Suprapubic skin (tissue), 4 donors: ENCODE measurements around the gene C16orf86. TPM values are rescaled to one million over a fixed set of nuclear protein-coding genes. Genes with fewer than 3 reads are reported as not detected.

ENCODE experiments used
- DNase-seq, 2 donors: peaks; one replicate each; pipeline ENCODE4 v3.0.0-alpha.2; 2019; ENCODE audit warnings: low spot score in 2 of 2
- H3K27ac ChIP-seq: fragments of 200-600 bp; sonication (generic); one replicate; pipeline ENCODE4 v1.5.1; 2019
- H3K27me3 ChIP-seq: fragments of 200-600 bp; sonication (generic); one replicate; pipeline ENCODE4 v1.5.1; 2019
- H3K36me3 ChIP-seq: fragments of 200-600 bp; sonication (generic); one replicate; pipeline ENCODE4 v1.5.1; 2019
- H3K4me1 ChIP-seq: fragments of 200-600 bp; sonication (generic); one replicate; pipeline ENCODE4 v1.5.1; 2019
- H3K4me3 ChIP-seq: fragments of 200-600 bp; sonication (generic); one replicate; pipeline ENCODE4 v1.5.1; 2019; ENCODE audit warnings: mild to moderate bottlenecking
- H3K9me3 ChIP-seq: fragments of 200-600 bp; sonication (generic); one replicate; pipeline ENCODE4 v1.5.1; 2019
- EP300 ChIP-seq: sonication (generic); formaldehyde crosslinking; IDR thresholded peaks from one replicate; pipeline ENCODE4 v1.6.1; 2017; ENCODE audit warnings: antibody characterized with exemption
- POLR2A ChIP-seq, 2 donors: fragments of 450-650 bp; IDR thresholded peaks; one replicate each; pipeline ENCODE4 v1.6.1; 2017; ENCODE audit warnings: antibody characterized with exemption in 2 of 2, mild to moderate bottlenecking in 2 of 2, moderate library complexity in 2 of 2
- POLR2AphosphoS5 ChIP-seq, 3 donors: sonication (generic); formaldehyde crosslinking; IDR thresholded peaks; one replicate each; pipeline ENCODE4 v1.6.1; 2017; ENCODE audit warnings: antibody characterized with exemption in 3 of 3
- WGBS: methylation state at CpG from one replicate; pipeline ENCODE4 v1.1.5; 2018; 5-methylcytosine and 5-hydroxymethylcytosine counted together
- total RNA-seq, 4 donors: library from RNA; depleted of rRNA; stranded (reverse); fragments of >200 nt; gene quantifications; one replicate each; pipeline ENCODE4 v1.1.0, GENCODE V29; 2016
- TF ChIP-seq, protein P1 (sequence below), 2 donors: fragments of 200-600 bp in 1 of 2; fragments of 450-650 bp in 1 of 2; sonication (generic) in 1 of 2; IDR thresholded peaks; one replicate each; pipeline ENCODE4 v1.5.1; 2016 to 2019; ENCODE audit warnings: antibody characterized with exemption in 2 of 2, mild to moderate bottlenecking in 1 of 2, moderate library complexity in 1 of 2

Gene C16orf86
- total RNA-seq, 4 donors from 2014 or later: 2.1 to 6.8 (median 3.6) TPM

DNA sequence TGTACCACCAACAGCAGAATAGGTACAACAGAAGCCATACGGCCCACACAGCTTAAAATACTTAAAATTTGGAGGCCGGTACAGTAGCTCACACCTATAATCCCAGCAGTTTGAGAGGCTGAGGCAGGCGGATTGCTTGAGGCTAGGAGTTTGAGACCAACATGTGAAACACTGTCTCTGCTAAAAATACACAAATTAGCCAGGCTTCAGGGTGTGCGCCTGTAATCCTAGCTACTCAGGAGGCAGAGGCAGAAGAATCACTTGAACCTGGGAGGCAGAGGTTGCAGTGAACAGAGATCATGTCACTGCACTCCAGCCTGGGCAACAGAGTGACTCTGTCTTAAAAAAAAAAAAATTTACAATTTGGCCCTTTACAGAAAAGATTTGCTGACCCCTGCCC, 35.5 kb downstream of the C16orf86 start:
- no peak for DNase-seq
- Histone ChIP-seq H3K4me1 (peaks cover 3% of the 10 kb centered on the region), H3K9me3 (no peaks in the 10 kb centered on the region), H3K27ac (no peak overlapping the region), H3K36me3 (no peaks in the 10 kb centered on the region), H3K27me3 (no peaks in the 10 kb centered on the region), H3K4me3 (no peak overlapping the region)
- TF ChIP-seq POLR2A (IDR thresholded peaks at IDR 0.05) (no peak), EP300 (no peak), POLR2AphosphoS5 (IDR thresholded peaks at IDR 0.05) (no peak)
- TF ChIP-seq, protein P1, sequence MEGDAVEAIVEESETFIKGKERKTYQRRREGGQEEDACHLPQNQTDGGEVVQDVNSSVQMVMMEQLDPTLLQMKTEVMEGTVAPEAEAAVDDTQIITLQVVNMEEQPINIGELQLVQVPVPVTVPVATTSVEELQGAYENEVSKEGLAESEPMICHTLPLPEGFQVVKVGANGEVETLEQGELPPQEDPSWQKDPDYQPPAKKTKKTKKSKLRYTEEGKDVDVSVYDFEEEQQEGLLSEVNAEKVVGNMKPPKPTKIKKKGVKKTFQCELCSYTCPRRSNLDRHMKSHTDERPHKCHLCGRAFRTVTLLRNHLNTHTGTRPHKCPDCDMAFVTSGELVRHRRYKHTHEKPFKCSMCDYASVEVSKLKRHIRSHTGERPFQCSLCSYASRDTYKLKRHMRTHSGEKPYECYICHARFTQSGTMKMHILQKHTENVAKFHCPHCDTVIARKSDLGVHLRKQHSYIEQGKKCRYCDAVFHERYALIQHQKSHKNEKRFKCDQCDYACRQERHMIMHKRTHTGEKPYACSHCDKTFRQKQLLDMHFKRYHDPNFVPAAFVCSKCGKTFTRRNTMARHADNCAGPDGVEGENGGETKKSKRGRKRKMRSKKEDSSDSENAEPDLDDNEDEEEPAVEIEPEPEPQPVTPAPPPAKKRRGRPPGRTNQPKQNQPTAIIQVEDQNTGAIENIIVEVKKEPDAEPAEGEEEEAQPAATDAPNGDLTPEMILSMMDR (IDR thresholded peaks at IDR 0.05): no peak
- 93% methylated on average over 4 of the region's 4 CpGs for WGBS

DNA sequence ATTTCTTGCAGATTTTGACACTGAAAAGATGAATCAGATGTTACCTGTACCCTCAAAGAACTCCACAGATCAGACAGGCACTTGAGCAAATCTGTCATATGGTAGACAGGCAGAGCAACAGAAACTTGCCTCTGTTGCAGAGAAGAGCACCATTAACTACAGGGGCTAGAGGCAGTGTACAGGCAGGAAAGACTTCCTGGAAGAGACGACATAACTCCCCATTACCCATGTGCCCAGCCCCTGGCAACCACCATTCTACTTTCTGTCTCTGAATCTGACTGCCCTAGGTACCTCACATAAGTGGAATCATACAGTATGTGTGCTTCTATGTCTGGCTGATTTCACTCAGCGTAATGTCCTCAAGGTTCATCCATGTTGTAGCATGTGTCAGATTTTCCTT, 37.0 kb downstream of the C16orf86 start:
- WGBS: 55% methylated on average over 2 of the region's 2 CpGs
- TF ChIP-seq, protein P1 (IDR thresholded peaks at IDR 0.05): no peak
- TF ChIP-seq EP300: no peak
- no peak for TF ChIP-seq POLR2A (IDR thresholded peaks at IDR 0.05)
- TF ChIP-seq POLR2AphosphoS5 (IDR thresholded peaks at IDR 0.05): no peak
- Histone ChIP-seq H3K27ac (no peak overlapping the region), H3K36me3 (no peaks in the 10 kb centered on the region), H3K4me3 (no peak overlapping the region), H3K9me3 (no peaks in the 10 kb centered on the region), H3K27me3 (no peaks in the 10 kb centered on the region), H3K4me1 (peaks cover 4% of the 10 kb centered on the region)
- no peak for DNase-seq

DNA sequence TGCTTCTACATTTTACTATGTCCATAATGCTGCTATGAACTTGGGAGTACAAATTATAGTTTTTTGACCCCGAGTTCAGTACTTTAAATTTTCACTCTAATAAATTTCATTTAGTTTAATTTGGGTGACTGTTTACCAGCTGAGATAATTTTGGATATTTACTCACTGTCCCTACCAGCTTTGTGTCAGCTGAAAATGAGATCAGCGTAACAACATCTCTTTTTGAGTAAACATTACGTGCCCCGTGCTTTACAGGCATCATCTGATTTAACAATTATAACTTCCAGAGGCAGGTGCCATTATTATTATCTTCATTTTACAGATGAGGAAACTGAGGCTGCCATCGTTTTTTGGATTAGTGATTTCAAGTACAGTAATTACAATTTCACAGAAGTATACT, 37.5 kb downstream of the C16orf86 start:
- no peaks in the 10 kb centered on the region for H3K36me3 ChIP-seq
- H3K4me1 ChIP-seq: peaks cover 8% of the 10 kb centered on the region
- H3K27me3 ChIP-seq: no peaks in the 10 kb centered on the region
- TF ChIP-seq POLR2A (IDR thresholded peaks at IDR 0.05) (no peak), POLR2AphosphoS5 (IDR thresholded peaks at IDR 0.05) (no peak), EP300 (no peak)
- TF ChIP-seq, protein P1 (IDR thresholded peaks at IDR 0.05): no peak
- H3K27ac ChIP-seq: no peak overlapping the region
- WGBS: 90% methylated on average over 5 of the region's 5 CpGs
- no peak overlapping the region for H3K4me3 ChIP-seq
- DNase-seq: no peak
- H3K9me3 ChIP-seq: no peaks in the 10 kb centered on the region

DNA sequence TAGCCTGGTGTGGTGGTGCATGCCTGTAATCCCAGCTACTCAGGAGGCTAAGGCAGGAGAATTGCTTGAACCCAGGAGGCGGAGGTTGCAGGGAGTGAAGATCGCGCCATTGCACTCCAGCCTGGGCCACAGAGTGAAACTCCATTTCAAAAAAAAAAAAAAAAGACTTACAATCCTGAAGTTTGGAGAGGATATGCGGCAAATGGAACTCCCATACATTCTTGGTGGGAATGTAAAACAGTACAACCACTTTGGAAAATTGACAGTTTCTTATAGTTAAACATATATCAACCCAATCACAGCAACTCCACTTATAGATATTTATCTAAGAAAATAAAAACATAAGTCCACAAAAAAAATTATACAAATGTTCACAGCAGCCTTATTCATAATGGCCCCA, 40.6 kb downstream of the C16orf86 start:
- Histone ChIP-seq H3K36me3 (no peaks in the 10 kb centered on the region), H3K9me3 (no peaks in the 10 kb centered on the region), H3K4me1 (peaks cover 8% of the 10 kb centered on the region), H3K27ac (no peak overlapping the region), H3K27me3 (no peaks in the 10 kb centered on the region), H3K4me3 (no peak overlapping the region)
- WGBS: 98% methylated on average over 4 of the region's 4 CpGs
- TF ChIP-seq, protein P1 (IDR thresholded peaks at IDR 0.05): no peak
- TF ChIP-seq EP300: no peak
- TF ChIP-seq POLR2A (IDR thresholded peaks at IDR 0.05): no peak
- TF ChIP-seq POLR2AphosphoS5 (IDR thresholded peaks at IDR 0.05): no peak
- DNase-seq: no peak

DNA sequence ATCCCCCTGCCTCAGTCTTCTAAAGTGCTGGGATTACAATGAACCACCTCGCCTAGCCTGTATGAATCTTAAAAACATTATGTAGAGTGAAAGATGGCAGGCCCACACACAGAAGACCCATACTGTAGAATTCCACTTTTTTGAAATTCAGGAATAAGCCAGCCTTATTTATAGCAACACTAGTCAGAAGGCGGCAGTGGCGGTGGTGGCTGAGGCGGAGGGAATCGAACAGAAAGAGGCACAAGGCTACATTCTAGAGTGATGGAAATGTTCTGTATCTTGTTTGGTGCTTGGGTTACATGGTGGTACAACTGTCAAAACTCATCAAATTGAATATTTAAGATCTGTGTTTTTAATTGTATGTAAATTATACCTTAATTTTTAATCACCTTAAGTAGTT, 41.2 kb downstream of the C16orf86 start:
- WGBS: 97% methylated on average over 5 of the region's 5 CpGs
- H3K27me3 ChIP-seq: no peaks in the 10 kb centered on the region
- TF ChIP-seq EP300 (no peak), POLR2AphosphoS5 (IDR thresholded peaks at IDR 0.05) (no peak), POLR2A (IDR thresholded peaks at IDR 0.05) (no peak)
- TF ChIP-seq, protein P1 (IDR thresholded peaks at IDR 0.05): no peak
- H3K36me3 ChIP-seq: no peaks in the 10 kb centered on the region
- H3K9me3 ChIP-seq: no peaks in the 10 kb centered on the region
- no peak for DNase-seq
- H3K27ac ChIP-seq: no peak overlapping the region
- no peak overlapping the region for H3K4me3 ChIP-seq
- H3K4me1 ChIP-seq: peaks cover 8% of the 10 kb centered on the region
